GM10266 (cell line): ENCODE data around the gene PDIA4.
"Not testable (repeated sequence)": the region's sequence is repeated elsewhere in the genome, so short reads cannot be mapped to it uniquely, and the experiment has no call there.

Experiments used
- DNase-seq: peaks from one replicate; pipeline ENCODE4 v3.0.0; 2012; ENCODE audit errors: extremely low spot score
- TF ChIP-seq, protein P1 (sequence below): IDR thresholded peaks from 2 replicates; pipeline ENCODE4 v1.5.1; 2012; ENCODE audit warnings: mild to moderate bottlenecking, low read depth; ENCODE audit not compliant: control insufficient read depth, insufficient read depth; ENCODE audit errors: missing control alignments

PDIA4 gene

DNA sequence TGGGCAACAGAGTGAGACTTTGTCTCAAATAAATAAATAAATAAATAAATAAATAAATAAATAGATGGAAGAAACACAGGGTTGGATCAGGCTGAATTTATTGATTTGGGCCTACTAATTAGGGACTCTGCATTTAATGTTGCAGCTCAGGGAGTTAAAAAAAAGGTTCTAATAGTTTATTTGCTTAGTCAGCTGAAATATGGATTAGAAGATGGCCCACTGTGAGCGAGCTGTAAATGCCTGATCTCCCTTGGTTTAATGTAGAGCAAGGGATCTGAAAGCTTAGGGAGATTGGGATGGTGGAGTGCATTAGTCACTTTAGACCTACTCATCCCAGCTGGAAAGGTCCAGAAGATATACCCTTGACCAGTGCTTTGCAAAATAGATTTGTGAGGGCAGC, 25.1 kb upstream of the PDIA4 start:
- no peak for DNase-seq
- TF ChIP-seq, protein P1, sequence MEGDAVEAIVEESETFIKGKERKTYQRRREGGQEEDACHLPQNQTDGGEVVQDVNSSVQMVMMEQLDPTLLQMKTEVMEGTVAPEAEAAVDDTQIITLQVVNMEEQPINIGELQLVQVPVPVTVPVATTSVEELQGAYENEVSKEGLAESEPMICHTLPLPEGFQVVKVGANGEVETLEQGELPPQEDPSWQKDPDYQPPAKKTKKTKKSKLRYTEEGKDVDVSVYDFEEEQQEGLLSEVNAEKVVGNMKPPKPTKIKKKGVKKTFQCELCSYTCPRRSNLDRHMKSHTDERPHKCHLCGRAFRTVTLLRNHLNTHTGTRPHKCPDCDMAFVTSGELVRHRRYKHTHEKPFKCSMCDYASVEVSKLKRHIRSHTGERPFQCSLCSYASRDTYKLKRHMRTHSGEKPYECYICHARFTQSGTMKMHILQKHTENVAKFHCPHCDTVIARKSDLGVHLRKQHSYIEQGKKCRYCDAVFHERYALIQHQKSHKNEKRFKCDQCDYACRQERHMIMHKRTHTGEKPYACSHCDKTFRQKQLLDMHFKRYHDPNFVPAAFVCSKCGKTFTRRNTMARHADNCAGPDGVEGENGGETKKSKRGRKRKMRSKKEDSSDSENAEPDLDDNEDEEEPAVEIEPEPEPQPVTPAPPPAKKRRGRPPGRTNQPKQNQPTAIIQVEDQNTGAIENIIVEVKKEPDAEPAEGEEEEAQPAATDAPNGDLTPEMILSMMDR: no peak

DNA sequence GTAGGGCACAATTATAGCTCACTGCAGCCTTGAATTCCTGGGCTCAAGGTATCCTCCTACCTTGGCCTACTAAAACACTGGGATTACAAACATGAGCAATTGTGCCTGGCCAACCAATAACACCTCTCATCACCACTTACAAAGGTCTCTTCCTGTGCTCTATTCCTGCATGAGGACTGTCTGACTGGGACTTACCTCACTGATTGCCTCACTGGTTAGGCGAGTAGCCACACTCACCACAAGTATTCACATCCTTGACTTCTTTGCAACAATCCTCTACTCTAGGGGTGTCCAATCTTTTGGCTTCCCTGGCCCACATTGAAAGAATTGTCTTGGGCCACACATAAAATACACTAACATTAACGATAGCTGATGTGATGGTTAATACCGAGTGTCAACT, 22.6 kb upstream of the PDIA4 start:
- TF ChIP-seq, protein P1: no peak
- DNase-seq: no peak

DNA sequence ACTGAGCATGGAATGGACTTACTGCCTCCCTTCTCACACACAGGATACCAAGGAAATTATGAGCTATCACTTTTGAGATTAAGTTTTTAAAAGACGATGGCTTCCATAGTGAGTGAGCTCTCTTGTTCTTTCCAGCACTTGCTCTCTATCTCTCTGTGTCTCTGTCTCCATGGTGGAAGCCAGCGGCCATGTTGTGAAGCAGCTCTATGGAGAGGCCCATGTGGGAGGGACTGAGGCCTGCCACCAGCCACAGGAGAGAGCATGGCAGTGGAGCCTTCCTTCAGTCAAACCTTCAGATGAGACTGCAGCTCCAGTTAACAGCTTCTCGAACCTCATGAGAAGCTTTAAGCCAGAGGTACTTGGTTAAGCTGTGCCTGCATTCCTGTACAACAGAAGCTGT, 20.5 kb upstream of the PDIA4 start:
- no peak for DNase-seq
- TF ChIP-seq, protein P1: no peak

DNA sequence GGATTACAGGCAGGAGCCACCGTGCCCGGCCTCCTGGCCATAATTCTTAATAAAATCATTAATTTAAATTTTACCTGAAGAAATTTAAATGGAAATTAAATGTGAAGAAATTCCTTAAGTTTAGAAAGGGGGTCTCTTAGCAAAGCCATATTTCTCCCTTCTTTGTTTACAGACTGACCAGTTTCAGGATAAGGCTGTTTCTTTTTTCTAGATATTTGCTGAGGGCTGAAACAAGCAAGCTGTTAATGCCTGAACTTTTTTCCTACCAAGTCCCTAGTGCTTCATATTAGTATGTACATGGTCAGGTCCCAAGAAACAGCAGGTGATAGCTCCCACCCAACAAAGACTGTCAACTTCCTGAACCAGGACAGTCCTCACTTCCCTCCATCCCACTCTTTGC, 18.1 kb upstream of the PDIA4 start:
- no peak for DNase-seq
- TF ChIP-seq, protein P1: no peak

DNA sequence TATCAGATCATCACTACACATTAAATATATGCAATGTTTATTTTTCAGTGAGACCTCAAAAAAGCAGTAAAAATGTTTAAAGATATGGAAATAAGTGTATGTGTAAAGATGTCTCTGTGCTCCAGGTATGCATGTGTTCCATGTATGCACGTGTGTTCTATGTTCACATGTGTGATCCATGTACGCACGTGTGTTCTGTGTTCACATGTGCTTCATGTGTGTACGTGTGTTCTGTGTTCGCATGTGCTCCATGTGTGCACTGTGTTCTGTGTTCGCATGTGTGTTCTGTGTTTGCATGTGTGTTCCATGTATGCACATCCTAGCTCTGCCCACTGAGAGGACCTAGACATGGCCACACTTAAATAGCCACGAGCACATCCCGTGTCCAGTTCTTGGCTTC, 15.6 kb upstream of the PDIA4 start:
- TF ChIP-seq, protein P1: no peak
- no peak for DNase-seq

DNA sequence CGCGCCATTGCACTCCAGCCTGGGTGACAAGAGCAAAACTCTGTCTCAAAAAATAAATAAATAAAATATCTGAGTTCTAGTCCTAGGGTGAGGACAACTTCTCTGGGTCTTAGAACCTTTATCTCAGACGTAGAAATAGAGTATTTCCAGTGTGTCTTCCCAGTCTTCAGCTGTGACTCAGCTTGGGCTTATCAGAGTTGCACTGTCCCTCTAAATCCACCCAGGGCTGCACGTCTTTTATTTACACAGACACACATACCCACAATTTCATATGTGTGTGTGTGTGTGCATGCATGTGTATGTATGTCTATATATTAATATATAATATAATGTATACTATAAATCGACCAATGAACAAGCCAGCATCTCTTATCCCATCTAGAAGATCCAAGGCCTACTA, 13.0 kb upstream of the PDIA4 start:
- no peak for DNase-seq
- TF ChIP-seq, protein P1: no peak

DNA sequence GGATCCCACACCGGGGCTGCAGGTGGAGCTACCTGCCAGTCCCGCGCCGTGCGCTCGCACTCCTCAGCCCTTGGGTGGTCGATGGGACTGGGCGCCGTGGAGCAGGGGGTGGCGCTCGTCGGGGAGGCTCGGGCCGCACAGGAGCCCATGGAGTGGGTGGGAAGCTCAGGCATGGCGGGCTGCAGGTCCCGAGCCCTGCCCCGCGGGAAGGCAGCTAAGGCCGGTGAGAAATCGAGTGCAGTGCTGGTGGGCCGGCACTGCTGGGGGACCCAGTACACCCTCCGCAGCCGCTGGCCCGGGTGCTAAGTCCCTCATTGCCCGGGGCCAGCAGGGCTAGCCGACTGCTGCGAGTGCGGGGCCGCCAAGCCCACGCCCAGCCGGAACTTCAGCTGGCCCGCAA, 10.3 kb upstream of the PDIA4 start:
- DNase-seq: not testable (repeated sequence)

DNA sequence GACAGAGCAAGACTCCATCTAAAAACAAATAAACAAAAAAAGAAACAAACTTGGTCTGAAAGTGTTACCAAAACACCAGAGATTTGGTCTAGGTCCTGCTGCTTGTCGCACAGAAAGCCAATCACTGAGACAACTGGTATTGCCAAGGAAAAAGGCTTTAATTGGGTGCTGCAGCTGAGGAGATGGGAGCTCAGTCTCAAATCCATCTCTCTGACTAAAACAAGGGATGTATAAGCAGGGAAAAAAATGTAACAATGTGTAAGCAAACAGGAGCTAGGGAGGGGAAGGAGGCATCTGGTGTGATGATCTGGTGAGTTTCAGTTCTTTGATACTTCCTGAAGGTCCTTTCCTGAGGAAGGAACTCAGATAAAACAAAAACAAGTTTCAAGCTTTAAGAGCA, 8.4 kb upstream of the PDIA4 start:
- TF ChIP-seq, protein P1: no peak
- no peak for DNase-seq
